NCI-H345 treated with DMSO at 0.1 percent for 48 hours (cell line): ENCODE results near the gene CAST.
A peak's percentile ranks its signal among the peaks of the same experiment; 100 is the strongest.
"Not testable (repeated sequence)": the region's sequence is repeated elsewhere in the genome, so short reads cannot be mapped to it uniquely, and the experiment has no call there.

Source experiments
- DNase-seq: peaks from one replicate; lab custom pipeline; 2025; ENCODE audit not compliant: unreplicated experiment; lab: John Stamatoyannopoulos, UW

Gene CAST

GRCh38 chr5:96775689-96776088 lies 113.5 kb downstream of the CAST start:
- DNase-seq = no peak

GRCh38 chr5:96776621-96777020 lies 114.4 kb downstream of the CAST start:
- no peak for DNase-seq

- DNase-seq = no peak
These were observed 116.2 kb downstream of the CAST start for GRCh38 chr5:96778409-96778808.

- DNase-seq = no peak
These were observed 118.5 kb downstream of the CAST start for GRCh38 chr5:96780626-96781025.

- DNase-seq = no peak
These were observed 119.1 kb downstream of the CAST start for GRCh38 chr5:96781031-96781971.

GRCh38 chr5:96783326-96783725 lies 121.2 kb downstream of the CAST start:
- no peak for DNase-seq

GRCh38 chr5:96785326-96786109 lies 123.3 kb downstream of the CAST start:
- no peak for DNase-seq

GRCh38 chr5:96788112-96788749 lies 126.1 kb downstream of the CAST start:
- DNase-seq = no peak

- no peak for DNase-seq
These were observed 127.7 kb downstream of the CAST start for GRCh38 chr5:96789794-96790330.

GRCh38 chr5:96790961-96791504 lies 128.9 kb downstream of the CAST start:
- no peak for DNase-seq

- DNase-seq = no peak
These were observed 132.6 kb downstream of the CAST start for GRCh38 chr5:96794757-96795156.

GRCh38 chr5:96795626-96796025 lies 133.4 kb downstream of the CAST start:
- DNase-seq = no peak

GRCh38 chr5:96796434-96796833 lies 134.3 kb downstream of the CAST start:
- DNase-seq = no peak

GRCh38 chr5:96801718-96802117 lies 139.5 kb downstream of the CAST start:
- not testable (repeated sequence) for DNase-seq

- DNase-seq = peak; percentile 10
These were observed 145.0 kb downstream of the CAST start for GRCh38 chr5:96807075-96807654.

GRCh38 chr5:96808541-96808828 lies 146.3 kb downstream of the CAST start:
- no peak for DNase-seq

- no peak for DNase-seq
These were observed 146.8 kb downstream of the CAST start for GRCh38 chr5:96808868-96809558.

GRCh38 chr5:96809921-96810320 lies 147.7 kb downstream of the CAST start:
- no peak for DNase-seq

GRCh38 chr5:96812851-96813250 lies 150.7 kb downstream of the CAST start:
- DNase-seq = no peak

GRCh38 chr5:96814041-96814440 lies 151.9 kb downstream of the CAST start:
- DNase-seq = no peak
